ENCODE results near the gene SHROOM3.

Gene SHROOM3

GRCh38 chr4:76703123-76703490 lies 268.1 kb downstream of the SHROOM3 start:
- H3K27me3 ChIP-seq: peaks cover 3% of the 10 kb centered on the region
- H3K36me3 ChIP-seq: no peaks in the 10 kb centered on the region
- no peaks in the 10 kb centered on the region for H3K4me1 ChIP-seq (ENCODE audit: control insufficient read depth in 1 of 2, insufficient read depth in 1 of 2, low read depth in 1 of 2, low read length in 1 of 2)
- TF ChIP-seq, protein P1, sequence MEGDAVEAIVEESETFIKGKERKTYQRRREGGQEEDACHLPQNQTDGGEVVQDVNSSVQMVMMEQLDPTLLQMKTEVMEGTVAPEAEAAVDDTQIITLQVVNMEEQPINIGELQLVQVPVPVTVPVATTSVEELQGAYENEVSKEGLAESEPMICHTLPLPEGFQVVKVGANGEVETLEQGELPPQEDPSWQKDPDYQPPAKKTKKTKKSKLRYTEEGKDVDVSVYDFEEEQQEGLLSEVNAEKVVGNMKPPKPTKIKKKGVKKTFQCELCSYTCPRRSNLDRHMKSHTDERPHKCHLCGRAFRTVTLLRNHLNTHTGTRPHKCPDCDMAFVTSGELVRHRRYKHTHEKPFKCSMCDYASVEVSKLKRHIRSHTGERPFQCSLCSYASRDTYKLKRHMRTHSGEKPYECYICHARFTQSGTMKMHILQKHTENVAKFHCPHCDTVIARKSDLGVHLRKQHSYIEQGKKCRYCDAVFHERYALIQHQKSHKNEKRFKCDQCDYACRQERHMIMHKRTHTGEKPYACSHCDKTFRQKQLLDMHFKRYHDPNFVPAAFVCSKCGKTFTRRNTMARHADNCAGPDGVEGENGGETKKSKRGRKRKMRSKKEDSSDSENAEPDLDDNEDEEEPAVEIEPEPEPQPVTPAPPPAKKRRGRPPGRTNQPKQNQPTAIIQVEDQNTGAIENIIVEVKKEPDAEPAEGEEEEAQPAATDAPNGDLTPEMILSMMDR (IDR thresholded peaks at IDR 0.05): no peak
- no peak overlapping the region for H3K4me3 ChIP-seq (ENCODE audit: low read depth in 1 of 2, low read length in 1 of 2)
- H3K9me3 ChIP-seq: no peaks in the 10 kb centered on the region
- no peak overlapping the region for H3K27ac ChIP-seq

GRCh38 chr4:76703676-76704075 lies 268.6 kb downstream of the SHROOM3 start:
- no peaks in the 10 kb centered on the region for H3K36me3 ChIP-seq
- H3K9me3 ChIP-seq: no peaks in the 10 kb centered on the region
- H3K4me3 ChIP-seq (ENCODE audit: low read depth in 1 of 2, low read length in 1 of 2): no peak overlapping the region
- TF ChIP-seq, protein P1 (IDR thresholded peaks at IDR 0.05): no peak
- H3K4me1 ChIP-seq (ENCODE audit: control insufficient read depth in 1 of 2, insufficient read depth in 1 of 2, low read depth in 1 of 2, low read length in 1 of 2): no peaks in the 10 kb centered on the region
- no peak overlapping the region for H3K27ac ChIP-seq
- H3K27me3 ChIP-seq: peaks cover 3% of the 10 kb centered on the region

- H3K27me3 ChIP-seq: peaks cover 3% of the 10 kb centered on the region
- H3K27ac ChIP-seq: no peak overlapping the region
- H3K36me3 ChIP-seq: no peaks in the 10 kb centered on the region
- H3K4me1 ChIP-seq (ENCODE audit: control insufficient read depth in 1 of 2, insufficient read depth in 1 of 2, low read depth in 1 of 2, low read length in 1 of 2): no peaks in the 10 kb centered on the region
- H3K9me3 ChIP-seq: no peaks in the 10 kb centered on the region
- TF ChIP-seq, protein P1 (IDR thresholded peaks at IDR 0.05): no peak
- H3K4me3 ChIP-seq (ENCODE audit: low read depth in 1 of 2, low read length in 1 of 2): no peak overlapping the region
Observed at GRCh38 chr4:76704133-76704881, 269.3 kb downstream of the SHROOM3 start.

- no peaks in the 10 kb centered on the region for H3K36me3 ChIP-seq
- no peaks in the 10 kb centered on the region for H3K4me1 ChIP-seq (ENCODE audit: control insufficient read depth in 1 of 2, insufficient read depth in 1 of 2, low read depth in 1 of 2, low read length in 1 of 2)
- no peak overlapping the region for H3K4me3 ChIP-seq (ENCODE audit: low read depth in 1 of 2, low read length in 1 of 2)
- no peaks in the 10 kb centered on the region for H3K27me3 ChIP-seq
- no peaks in the 10 kb centered on the region for H3K9me3 ChIP-seq
- TF ChIP-seq, protein P1 (IDR thresholded peaks at IDR 0.05): no peak
- H3K27ac ChIP-seq: no peak overlapping the region
Observed at GRCh38 chr4:76705472-76705871, 270.4 kb downstream of the SHROOM3 start.

GRCh38 chr4:76706581-76706980 lies 271.6 kb downstream of the SHROOM3 start:
- H3K27ac ChIP-seq: no peak overlapping the region
- TF ChIP-seq, protein P1 (IDR thresholded peaks at IDR 0.05): no peak
- no peaks in the 10 kb centered on the region for H3K4me1 ChIP-seq (ENCODE audit: control insufficient read depth in 1 of 2, insufficient read depth in 1 of 2, low read depth in 1 of 2, low read length in 1 of 2)
- H3K4me3 ChIP-seq (ENCODE audit: low read depth in 1 of 2, low read length in 1 of 2): no peak overlapping the region
- no peaks in the 10 kb centered on the region for H3K9me3 ChIP-seq
- H3K36me3 ChIP-seq: no peaks in the 10 kb centered on the region
- no peaks in the 10 kb centered on the region for H3K27me3 ChIP-seq
